HG02970 (cell line): ENCODE measurements around the gene KIF1A.

Experiments
- ATAC-seq: cut with Tn5 transposase; IDR thresholded peaks from one replicate; pipeline ENCODE4 v1.9.1; 2021; ENCODE audit warnings: mild to moderate bottlenecking, moderate library complexity, moderate number of reproducible peaks; ENCODE audit not compliant: unreplicated experiment, low FRiP score

The KIF1A gene

DNA sequence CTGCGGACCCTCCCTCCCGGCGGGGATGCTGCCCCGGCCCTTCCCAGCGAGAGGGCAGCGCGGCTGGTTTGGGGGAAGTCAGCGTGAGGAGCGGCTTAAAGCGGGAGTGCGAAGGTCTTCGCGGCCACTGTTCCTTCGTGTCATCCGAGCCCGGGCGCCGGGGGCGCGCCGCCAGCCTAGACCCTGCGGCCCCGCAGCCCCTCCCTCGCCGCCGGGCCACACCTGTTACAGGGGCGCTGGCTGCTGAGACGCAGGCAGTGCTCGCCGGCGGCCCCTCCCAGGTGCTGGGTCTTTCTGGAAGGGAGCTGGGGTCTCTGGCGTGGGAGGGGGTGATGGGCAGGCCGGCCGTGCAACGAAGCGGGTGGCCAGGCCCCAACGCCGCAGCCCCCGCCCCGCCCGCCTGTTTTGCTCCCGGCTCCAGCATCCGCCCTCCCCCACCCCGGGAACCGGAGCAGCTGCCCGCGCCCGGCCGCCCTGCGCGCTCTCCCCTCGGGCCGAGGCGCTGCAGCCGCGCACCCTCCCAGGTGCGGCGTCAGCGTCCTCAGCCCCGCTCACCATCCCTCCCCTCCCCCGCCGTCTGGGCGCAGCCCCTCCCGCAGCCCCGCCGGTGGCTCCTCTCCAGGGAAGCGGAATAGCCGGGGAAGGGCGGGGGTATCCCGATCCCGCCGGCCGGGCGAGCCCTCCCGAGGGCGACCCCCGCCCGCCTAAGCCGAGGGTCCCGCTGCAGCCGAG lies 727 bp downstream of the KIF1A start:
- ATAC-seq = no peak

DNA sequence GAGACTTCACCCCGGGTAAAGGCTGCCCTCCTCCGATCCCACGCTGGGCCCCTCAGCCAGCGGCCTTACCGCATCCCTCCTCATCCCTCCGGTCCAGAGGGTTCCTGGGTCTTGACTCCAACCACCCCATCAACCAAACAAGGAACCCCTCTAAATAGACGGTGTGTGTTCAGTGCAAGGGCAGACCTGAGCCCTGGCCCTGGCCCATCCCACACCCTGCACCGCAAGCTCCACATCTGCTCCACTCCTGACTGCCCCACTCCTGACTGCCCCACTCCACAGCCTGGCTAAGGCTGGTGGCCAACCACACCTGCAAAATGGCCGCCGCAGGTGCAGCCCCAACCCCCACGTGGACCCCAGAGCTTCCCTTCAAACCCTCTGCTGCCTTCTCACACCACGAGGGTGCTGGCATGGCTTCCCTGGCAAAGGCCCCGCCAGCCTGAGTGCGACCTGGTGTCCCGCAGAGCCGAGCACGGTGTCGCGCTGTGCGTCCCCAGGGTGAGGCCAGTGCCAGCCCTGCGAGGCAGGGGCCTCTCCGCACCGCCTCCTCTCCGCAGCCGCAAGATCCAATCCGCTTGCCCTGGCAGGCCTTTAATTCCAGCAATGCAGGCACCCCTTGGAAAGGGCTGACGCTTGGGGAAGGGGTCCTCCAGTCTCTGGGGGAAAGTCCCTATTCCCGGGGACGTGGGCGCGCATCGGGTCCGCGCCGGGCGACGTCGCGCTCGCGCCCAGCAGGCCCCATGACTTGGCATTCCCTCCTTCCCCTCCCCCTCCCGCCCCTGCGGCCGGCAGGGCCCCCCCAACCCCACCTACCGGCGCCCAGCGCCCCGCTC lies 1.5 kb downstream of the KIF1A start:
- ATAC-seq = no peak

DNA sequence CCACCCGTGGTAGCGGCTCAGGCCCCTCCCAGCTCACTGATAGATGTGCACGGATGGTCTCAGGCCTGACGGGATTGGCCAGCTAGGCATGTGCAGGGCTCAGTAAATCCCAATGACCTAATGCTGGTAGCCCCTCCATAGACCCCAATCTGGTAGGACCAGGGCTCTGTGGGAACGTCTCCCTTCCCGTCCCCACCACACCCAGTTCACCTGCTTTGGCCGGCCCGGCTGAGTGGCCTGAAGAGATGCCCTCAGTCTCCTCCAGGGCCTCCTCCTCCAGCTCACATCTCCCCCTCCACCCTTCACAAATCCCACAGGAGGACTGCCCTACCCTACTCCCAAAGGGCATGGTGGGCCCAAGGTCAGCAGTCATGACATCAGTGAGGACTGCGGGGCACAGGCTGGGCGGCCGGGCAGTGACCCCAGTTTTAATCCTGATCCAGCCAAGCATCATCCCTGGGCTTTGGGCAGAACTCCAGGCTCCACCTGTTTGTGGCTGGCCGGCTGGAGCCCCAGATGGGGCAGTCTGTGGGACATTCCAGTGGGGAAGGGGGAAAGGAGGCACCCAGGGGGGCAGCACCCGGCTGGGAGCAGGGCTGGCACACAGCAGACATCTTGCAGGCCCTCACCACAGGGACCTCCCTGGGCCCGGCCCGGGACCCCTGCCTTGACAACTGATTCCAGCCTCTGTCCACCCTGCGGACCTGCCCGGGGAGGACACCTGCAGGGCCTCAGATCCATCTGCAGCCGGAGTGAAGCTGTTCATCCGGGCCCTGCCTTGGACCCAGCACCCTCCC lies 2.3 kb downstream of the KIF1A start:
- no peak for ATAC-seq

DNA sequence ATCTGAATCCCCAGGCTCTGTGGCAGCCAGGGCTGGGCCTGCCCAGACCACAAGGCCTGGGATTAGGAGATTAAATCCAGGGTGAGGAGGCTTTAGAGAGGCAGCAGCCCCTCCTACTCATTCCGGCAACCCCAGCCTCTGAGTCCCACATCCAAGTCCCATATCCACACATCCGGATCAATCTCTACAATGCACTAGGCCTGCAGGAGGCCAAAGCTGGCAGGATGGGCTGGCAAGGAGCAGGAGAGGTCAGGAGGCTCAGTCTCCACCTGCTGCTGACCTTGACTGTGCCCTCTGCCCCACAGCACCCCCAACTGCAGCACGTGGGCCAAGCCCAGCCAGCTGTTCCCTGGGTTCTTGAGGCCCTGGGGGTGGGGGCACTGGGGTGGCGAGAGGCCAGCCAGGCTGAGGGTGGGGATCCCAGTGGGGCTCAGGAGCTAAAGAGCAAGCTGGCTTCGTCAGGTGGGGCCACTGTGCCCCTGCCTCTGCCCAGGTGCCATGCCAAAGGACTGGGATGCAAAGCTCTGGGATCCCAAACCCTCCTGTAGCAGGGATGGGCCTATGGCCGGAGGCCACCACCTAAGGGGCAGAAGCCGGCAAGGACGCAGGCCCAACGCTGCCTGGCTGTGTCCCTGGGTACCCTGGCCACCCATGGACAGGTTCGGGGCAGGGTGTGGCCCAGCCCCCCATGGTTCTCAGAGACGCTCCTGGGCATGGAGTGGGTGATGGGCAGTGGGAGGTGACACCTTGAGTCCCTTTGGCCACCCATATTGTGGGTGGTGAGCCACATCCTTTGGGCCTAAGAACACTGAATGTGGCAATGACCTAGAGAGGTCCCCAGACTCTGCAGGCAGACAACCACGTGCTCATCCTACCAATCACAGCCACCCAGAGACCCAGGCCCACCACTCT lies 3.2 kb downstream of the KIF1A start:
- no peak for ATAC-seq

DNA sequence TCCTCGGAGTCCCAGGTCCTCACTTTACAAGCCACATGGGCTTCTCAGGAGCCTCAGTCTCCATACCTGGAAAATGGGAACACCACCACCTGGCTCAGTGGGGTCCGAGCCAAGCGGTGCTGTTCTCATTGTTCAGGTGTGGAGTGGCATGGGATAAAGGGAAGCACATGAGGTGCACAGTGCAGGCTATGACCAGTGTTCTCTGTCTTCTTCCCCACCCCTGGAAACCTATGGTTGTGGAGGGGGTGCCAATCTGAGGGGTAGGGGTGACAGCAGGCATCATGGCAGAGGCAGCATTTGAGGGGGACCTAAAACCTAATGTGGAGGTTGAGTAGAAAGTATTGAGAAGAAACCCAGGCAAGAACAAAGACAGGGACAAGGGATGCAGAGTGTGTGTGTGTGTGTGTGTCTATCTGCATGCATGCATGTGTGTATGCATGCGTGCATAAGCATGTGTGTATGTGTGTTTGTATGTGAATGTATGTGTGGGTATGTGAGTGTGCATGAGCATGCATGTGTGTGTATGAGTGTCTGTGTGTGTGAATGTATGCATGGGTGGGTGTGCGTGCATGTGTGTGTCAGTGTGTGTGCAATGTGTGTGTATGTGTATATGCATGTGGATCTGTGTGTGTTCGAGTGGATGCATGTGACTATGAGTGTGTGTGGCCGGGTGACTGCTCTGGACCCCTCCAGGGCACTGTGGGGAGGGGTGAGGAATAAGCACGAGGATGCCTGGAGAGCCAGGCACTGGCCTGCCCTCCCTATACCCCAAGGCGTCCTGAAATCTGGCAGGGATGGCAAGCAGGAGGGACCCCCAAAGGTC lies 4.0 kb downstream of the KIF1A start:
- no peak for ATAC-seq

DNA sequence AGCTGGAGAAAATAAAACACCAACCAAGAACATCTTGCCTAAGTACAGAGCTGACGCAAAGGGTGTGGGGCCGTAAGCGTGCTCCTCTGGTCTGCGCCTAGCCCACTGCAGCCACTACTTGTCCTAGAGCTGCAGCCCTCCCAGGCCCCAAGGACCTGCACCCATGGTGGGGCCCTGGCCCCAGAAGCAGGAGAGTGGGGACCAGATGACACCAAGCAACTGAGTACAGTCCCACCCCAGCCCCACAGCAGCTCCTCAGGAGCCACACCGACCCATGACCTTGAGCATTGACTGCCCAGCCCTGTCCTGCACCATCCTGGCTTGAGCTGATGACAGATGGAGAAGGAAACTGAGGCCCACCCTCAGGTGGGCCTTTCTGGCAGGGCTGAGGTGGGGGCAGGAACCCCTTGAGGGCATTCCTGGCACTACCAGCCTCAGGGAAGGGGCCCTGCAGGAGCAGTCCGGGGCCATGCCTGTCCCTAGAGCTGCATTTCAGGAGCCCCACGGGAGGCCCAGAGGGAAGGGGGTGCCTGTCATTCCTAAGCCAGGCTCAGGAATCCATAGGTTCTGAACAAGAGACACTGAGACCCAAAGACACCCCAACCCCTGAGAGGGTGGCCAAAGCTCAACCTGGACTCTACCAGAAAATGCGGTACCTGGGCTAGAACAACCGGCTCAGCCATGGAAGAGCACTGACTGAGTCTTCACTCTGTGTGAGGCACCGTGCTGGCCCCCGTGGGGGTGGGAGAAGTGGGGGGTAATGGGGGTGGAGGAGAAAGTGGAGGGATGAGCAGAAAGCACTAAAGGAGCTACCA lies 4.9 kb downstream of the KIF1A start:
- ATAC-seq = no peak

DNA sequence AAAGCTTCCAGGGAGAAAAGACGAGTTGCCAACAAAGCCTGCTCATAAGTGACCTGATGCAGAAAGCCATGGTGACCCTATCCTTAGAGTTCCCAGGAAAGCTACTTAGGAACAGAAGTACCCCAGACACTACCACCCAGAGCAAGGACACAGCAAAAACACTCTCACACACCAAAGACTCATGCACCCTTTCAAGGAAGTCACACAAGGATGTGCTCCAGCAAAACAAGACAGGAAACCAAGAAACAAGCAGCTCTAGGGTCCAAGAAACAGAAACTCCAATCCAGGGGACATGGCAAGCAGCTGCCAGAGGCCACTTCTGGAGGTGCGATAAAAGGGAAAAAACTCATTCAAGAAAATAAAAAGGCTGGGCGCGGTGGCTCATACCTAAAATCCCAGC lies 5.7 kb downstream of the KIF1A start:
- ATAC-seq = no peak

DNA sequence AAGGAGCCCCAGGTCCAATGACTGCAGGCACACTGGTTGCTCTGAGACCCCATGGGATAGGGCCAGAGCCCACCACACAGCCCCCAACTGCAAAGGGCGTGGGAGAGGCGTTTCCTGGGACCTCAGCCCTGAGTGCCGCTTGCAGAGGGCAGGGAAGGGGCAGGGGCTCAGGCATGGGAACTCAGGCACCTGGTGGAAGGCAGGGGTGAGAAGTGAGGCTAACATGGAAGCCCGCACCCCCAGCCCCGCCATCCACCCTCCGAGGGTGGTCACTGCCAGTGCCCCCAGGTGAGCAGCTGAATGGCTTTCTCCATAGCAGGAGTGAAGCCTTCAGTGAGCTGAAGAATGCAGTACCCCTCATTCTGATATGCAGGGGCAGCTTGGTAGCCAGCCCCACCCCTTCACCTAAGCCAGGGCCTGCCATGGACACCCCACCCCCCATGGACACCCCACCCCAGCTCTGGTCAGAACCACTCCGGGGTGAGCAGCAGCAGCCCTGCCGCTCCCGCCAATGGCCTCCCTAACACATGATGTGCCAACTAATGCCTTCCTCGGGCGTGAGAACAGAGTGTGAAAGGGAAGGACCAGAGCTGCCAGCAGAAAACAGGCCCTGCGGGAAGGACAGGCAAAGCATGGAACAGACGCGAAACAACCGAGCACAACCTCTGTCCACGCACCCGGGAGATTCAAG lies 6.6 kb downstream of the KIF1A start:
- ATAC-seq = no peak

DNA sequence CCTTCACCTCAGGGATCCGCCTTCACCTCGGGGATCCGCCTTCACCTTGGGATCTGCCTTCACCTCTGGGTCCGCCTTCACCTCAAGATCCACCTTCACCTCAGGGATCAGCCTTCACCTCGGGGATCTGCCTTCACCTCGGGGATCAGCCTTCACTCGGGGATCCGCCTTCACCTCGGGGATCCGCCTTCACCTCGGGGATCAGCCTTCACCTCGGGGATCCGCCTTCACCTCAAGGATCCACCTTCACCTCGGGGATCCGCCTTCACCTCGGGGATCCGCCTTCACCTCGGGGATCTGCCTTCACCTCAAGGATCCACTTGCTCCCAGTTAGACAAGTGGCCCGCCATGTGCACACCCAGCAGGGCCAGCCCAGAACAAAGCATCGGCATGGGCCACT lies 7.3 kb downstream of the KIF1A start:
- no peak for ATAC-seq

DNA sequence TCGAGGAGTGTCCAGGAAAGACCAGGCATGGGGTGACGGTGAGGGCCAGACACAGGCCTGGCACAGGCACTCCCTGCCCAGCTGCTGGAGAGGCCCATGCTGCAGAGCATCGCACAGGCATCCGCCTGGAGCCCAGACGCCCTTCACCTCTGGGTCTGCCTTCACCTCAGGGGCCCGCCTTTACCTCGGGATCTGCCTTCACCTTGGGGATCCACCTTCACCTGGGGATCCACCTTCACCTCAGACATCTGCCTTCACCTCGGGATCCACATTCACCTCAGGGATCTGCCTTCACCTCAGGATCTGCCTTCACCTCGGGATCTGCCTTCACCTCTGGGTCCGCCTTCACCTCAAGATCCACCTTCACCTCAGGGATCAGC lies 7.7 kb downstream of the KIF1A start:
- no peak for ATAC-seq

DNA sequence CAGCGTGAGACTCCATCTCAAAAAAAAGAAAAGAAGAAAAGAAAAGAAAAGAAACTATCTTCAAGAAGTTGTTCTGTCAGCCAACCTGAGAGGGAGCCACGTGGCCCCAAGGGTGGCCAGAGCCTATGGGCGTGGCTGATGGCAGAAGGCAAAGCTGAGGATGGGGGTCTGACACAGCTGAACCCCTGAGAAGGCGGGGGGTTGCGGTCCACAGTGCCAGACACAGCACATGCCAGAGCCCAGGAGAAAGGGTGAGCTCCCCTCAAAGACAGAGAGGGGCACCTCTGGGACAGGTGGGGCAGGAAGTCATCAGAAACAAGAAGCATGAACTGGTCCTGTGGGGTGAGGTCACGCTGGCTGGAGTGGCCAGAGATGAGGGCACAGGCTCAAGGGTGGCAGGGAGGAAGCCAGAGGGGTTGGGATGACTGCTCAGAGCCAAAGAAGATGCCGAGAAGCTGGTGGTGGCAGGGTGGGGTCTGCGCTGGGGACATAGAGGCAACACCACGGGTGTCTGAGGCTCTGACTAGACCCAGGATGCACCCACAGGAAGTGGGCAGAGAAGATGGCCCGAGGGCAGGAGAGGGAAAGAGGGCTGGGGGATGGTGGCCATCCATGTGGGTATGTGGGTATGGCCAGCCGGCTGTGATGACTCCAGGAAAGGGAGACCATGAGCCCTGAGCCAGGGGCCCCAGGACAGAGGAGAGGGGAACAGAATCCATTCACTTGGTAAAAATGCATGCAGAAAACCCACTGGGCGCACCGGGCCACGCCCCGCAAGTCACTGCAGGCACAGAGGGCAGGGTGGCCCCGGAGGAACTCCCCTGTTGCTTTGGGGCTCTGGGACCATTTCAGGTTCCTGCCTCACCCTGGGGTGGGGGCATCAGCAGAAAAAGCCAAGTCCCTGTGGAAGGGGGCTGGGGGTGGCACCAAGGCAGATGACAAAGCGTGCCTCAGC lies 8.4 kb downstream of the KIF1A start:
- no peak for ATAC-seq

DNA sequence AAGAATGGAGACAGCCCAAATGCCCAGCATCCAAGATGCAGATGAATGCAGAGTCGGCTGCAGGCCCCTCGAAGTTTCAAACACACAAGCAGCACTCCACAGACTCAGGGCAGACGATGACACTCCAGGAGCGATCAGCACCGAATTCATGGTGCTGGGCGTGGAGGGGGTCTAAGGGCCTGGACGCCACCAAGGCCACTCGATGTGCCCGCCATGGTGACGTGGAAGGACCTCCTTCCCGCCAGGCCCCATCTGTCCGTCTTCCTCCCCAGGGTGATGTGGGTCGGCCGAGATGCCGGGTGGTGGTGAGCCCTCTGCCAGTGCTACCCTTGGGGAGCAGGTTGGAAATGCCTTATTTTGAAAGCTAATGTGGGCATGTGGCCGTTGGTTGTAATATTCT lies 9.4 kb downstream of the KIF1A start:
- ATAC-seq = no peak

DNA sequence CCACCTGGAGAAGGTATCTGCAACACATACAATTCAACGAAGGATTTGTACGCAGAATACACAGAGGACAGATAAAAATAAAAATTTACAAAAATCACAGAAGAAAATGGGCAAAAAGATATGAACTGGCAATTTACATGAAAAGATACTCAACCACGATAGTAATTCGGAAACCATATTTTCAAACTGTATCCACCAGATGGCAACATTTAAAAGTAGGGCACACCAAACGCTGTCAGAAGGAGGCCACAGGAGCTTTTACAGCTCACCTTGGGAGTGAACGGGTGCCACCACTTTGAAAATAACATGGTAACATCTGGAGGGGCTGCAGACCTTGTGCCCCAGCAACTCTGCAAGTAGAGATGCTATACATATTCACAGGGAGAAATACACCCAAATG lies 9.8 kb downstream of the KIF1A start:
- ATAC-seq = no peak

DNA sequence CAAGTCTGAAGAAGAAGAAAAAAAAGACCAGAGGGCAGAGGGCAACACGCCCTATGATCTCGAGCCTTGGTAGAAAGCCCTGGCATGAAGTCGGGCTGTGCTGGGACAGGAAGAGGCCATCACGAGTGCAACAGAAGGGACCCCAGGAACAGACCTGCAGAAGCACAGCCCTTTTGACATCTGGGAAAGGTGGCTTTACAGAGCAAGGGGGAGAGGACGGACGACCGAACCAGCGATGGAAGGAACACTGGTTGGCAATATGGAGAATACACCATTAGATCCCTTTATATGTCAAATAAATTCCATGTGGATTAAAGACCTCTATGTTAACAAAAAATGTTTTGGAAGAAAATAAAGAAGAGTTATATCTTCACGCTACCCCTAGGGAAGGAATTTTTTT lies 10.7 kb downstream of the KIF1A start:
- no peak for ATAC-seq

DNA sequence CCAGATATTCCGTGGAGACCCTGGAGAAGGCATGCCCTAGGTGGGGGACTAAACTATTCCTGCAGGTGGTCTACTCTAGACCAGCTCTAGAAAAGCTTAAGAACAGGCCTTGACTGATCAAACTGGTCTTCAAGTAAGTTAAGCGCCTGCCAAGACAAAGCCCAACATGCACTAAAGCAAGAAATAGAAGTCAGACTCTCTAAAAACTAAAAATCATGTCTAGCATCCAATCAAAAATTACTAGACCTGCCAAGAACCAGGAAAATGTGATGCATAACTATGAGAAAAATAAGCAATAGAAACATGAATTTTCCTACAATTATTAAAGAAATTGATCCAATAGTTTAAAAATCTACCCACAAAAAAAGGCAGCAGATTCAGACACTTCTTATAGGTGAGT lies 13.6 kb downstream of the KIF1A start:
- no peak for ATAC-seq

DNA sequence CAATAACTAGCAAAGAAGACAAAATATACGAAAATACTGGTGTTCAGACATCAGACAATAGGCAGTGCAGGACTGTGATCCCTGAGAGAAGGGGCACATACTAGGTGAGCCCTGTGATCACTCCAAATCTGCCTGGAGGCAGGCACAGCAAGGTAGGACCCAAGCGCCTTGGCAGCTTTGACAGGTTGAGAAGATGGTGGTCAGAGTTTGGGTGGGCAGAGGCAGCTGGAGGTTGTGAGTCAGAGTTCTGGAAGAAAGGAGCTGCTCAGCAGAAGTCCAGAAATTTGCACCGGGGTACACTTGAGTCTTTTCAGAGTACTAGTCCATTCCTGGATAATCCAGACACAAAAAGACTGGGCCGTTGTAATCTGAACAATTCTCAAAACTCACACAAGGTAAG lies 14.0 kb downstream of the KIF1A start:
- no peak for ATAC-seq

DNA sequence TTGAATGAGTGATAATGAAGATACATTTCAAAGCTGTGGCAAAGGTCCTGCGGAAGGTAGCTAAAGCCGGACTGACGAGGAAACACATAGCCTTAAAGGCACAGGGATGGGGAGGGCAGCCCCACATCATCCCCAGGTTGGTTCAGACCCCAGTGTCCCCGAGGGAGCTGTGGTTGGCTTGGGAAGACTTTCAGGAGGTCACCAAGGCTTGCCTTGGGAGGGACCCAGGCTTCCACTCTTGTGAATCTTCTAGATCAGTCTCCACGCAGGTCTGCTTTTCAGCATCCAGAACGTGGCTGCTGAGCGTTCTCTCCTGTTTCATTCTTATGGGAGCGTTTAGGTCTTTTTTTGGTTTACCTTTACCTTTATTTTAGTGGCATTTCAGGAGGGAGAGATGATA lies 16.8 kb downstream of the KIF1A start:
- ATAC-seq = no peak
